ENCODE results near the gene RAD23B.

Gene RAD23B

GRCh38 chr9:107242073-107243030 lies 40.7 kb upstream of the RAD23B start:
- H3K27me3 ChIP-seq (replicated peaks; ENCODE audit: control insufficient read depth, insufficient read depth, low read length): no peaks in the 10 kb centered on the region
- no peak for TF ChIP-seq CTCF (IDR thresholded peaks at IDR 0.05; ENCODE audit: insufficient read depth, low read length, poor library complexity, severe bottlenecking)
- no peak for DNase-seq (ENCODE audit: extremely low read depth, insufficient read length)
- no peak overlapping the region for H3K4me3 ChIP-seq (replicated peaks; ENCODE audit: low read depth, low read length)
- H3K36me3 ChIP-seq (ENCODE audit: control insufficient read depth, insufficient read depth, low read length): no peaks in the 10 kb centered on the region

GRCh38 chr9:107243742-107244141 lies 39.3 kb upstream of the RAD23B start:
- Histone ChIP-seq H3K36me3 (ENCODE audit: control insufficient read depth, insufficient read depth, low read length) (no peaks in the 10 kb centered on the region), H3K27me3 (replicated peaks; ENCODE audit: control insufficient read depth, insufficient read depth, low read length) (no peaks in the 10 kb centered on the region), H3K4me3 (replicated peaks; ENCODE audit: low read depth, low read length) (no peak overlapping the region)
- TF ChIP-seq CTCF (IDR thresholded peaks at IDR 0.05; ENCODE audit: insufficient read depth, low read length, poor library complexity, severe bottlenecking): no peak
- no peak for DNase-seq (ENCODE audit: extremely low read depth, insufficient read length)

- Histone ChIP-seq H3K4me3 (replicated peaks; ENCODE audit: low read depth, low read length) (no peak overlapping the region), H3K36me3 (ENCODE audit: control insufficient read depth, insufficient read depth, low read length) (no peaks in the 10 kb centered on the region), H3K27me3 (replicated peaks; ENCODE audit: control insufficient read depth, insufficient read depth, low read length) (no peaks in the 10 kb centered on the region)
- DNase-seq (ENCODE audit: extremely low read depth, insufficient read length): no peak
- peak; percentile 23 for TF ChIP-seq CTCF (IDR thresholded peaks at IDR 0.05; ENCODE audit: insufficient read depth, low read length, poor library complexity, severe bottlenecking)
These were observed 36.5 kb upstream of the RAD23B start for GRCh38 chr9:107246259-107247254.

GRCh38 chr9:107248714-107249113 lies 34.4 kb upstream of the RAD23B start:
- no peak for DNase-seq (ENCODE audit: extremely low read depth, insufficient read length)
- no peaks in the 10 kb centered on the region for H3K27me3 ChIP-seq (replicated peaks; ENCODE audit: control insufficient read depth, insufficient read depth, low read length)
- H3K4me3 ChIP-seq (replicated peaks; ENCODE audit: low read depth, low read length): no peak overlapping the region
- H3K36me3 ChIP-seq (ENCODE audit: control insufficient read depth, insufficient read depth, low read length): no peaks in the 10 kb centered on the region
- no peak for TF ChIP-seq CTCF (IDR thresholded peaks at IDR 0.05; ENCODE audit: insufficient read depth, low read length, poor library complexity, severe bottlenecking)

GRCh38 chr9:107249131-107249533 lies 33.9 kb upstream of the RAD23B start:
- TF ChIP-seq CTCF (IDR thresholded peaks at IDR 0.05; ENCODE audit: insufficient read depth, low read length, poor library complexity, severe bottlenecking): no peak
- DNase-seq (ENCODE audit: extremely low read depth, insufficient read length): no peak
- Histone ChIP-seq H3K27me3 (replicated peaks; ENCODE audit: control insufficient read depth, insufficient read depth, low read length) (no peaks in the 10 kb centered on the region), H3K4me3 (replicated peaks; ENCODE audit: low read depth, low read length) (no peak overlapping the region), H3K36me3 (ENCODE audit: control insufficient read depth, insufficient read depth, low read length) (no peaks in the 10 kb centered on the region)

All from GM06990 (cell line).